ENCODE data around the gene CTDSP1. TPM values are rescaled to one million over a fixed set of nuclear protein-coding genes. Genes with fewer than 3 reads are reported as not detected.

CTDSP1 gene
- total and polyA plus RNA-seq, 2 donors (not counting 1 experiment from before 2014, with no cell fraction given): 99.8 to 207 TPM

GRCh38 chr2:218396688-218397462 lies 2.8 kb upstream of the CTDSP1 start:
- POLR2A ChIA-PET: interaction anchor here (0.6 to 2.8 kb wide), 10 partner anchors 10 to 858 kb away, joined by 3 to 16 read pairs (median 4); partner anchors contain the start of genes AAMP, BCS1L, PNKD and RNF25
- no peak for ATAC-seq (ENCODE audit: low read depth)
- no peaks in the 10 kb centered on the region for H3K27me3 ChIP-seq (replicated peaks in 1 of 4; ENCODE audit: control extremely low read depth in 1 of 4, control insufficient read depth in 3 of 4, insufficient read depth in 4 of 4, low read length in 3 of 4)
- peaks cover 43 to 69% of the 10 kb centered on the region in 2 donors for H3K4me1 ChIP-seq (ENCODE audit: control insufficient read depth in 2 of 2, insufficient read depth in 2 of 2, low read length in 2 of 2)
- peaks cover 9% of the 10 kb centered on the region for H4K20me1 ChIP-seq (ENCODE audit: control insufficient read depth, insufficient read depth, low read length, poor library complexity, severe bottlenecking)
- DNase-seq: no peak
- peak overlapping the region; percentile 96 for H3K4me3 Mint-ChIP-seq
- TF ChIP-seq CTCF (IDR thresholded peaks at IDR 0.05) (no peak), EZH2 (IDR thresholded peaks at IDR 0.05; ENCODE audit: borderline replicate concordance, insufficient read depth, low read depth, low read length, poor library complexity, severe bottlenecking) (no peak)
- H3K9me3 Mint-ChIP-seq (ENCODE audit: insufficient read depth): no peaks in the 10 kb centered on the region
- H3K27ac Mint-ChIP-seq: peak overlapping the region; percentile 99
- H2AFZ ChIP-seq (ENCODE audit: insufficient read depth, low read depth, low read length, poor library complexity, severe bottlenecking): peak overlapping the region; percentile 95
- peak overlapping the region; percentile 90 for H3K4me2 ChIP-seq (replicated peaks; ENCODE audit: low read depth, low read length, poor library complexity, severe bottlenecking)
- peak overlapping the region; percentile 75 to 94 (median 89) for H3K4me3 ChIP-seq (ENCODE audit: control extremely low read depth in 1 of 5, extremely low read depth in 1 of 5, insufficient read depth in 1 of 5, low read depth in 2 of 5, low read length in 4 of 5)
- H3K9me3 ChIP-seq (ENCODE audit: control extremely low read depth in 1 of 3, control insufficient read depth in 2 of 3, insufficient read depth in 1 of 3, low read length in 2 of 3): peaks cover 0 to 19% (median 0%) of the 10 kb centered on the region in 3 donors
- H3K79me2 ChIP-seq (ENCODE audit: control insufficient read depth, insufficient read depth, low read length): peaks cover 14% of the 10 kb centered on the region
- CTCF ChIA-PET: interaction anchor here (0.6 to 6.8 kb wide), 19 partner anchors 8 to 500 kb away, joined by 3 to 77 read pairs (median 5); partner anchors contain the start of genes AAMP, ARPC2, CATIP and PNKD
- H3K27me3 Mint-ChIP-seq: no peaks in the 10 kb centered on the region
- peaks cover 60% of the 10 kb centered on the region for H3K4me1 Mint-ChIP-seq
- peaks cover 0 to 2% of the 10 kb centered on the region in 2 experiments for H3K36me3 ChIP-seq (replicated peaks in 1 of 2; ENCODE audit: control extremely low read depth in 1 of 2, control insufficient read depth in 1 of 2, extremely low read depth in 1 of 2, insufficient read depth in 2 of 2, low read length in 1 of 2)
- peak overlapping the region; percentile 88 to 89 for H3K27ac ChIP-seq (ENCODE audit: low read length in 2 of 2)
- intact Hi-C loops (cut with micrococcal nuclease): loop anchor here (1.0 to 5.0 kb wide), 12 partner anchors 9 to 990 kb away; partner anchors contain the start of genes AAMP, ARPC2, CATIP and CNOT9
- under 1% methylated on average over 23 of the region's 27 CpGs for WGBS (ENCODE audit: insufficient coverage)
- H3K9ac ChIP-seq (ENCODE audit: low read length): peak overlapping the region; percentile 78

All from B cell (primary cell).